Loucy (cell line): Measurements from ENCODE around the gene CXXC4.

ENCODE experiments used
- H2AFZ ChIP-seq: fragments of 200-600 bp; sonication (generic); 2 replicates; pipeline ENCODE4 v1.6.0; 2016; ENCODE audit warnings: antibody characterized with exemption, mild to moderate bottlenecking, low read length, moderate library complexity
- H3F3A ChIP-seq: fragments of 200-600 bp; 2 replicates; pipeline ENCODE4 v1.6.0; 2016; ENCODE audit warnings: antibody characterized with exemption, low read depth, mild to moderate bottlenecking
- H3K27me3 ChIP-seq: fragments of 200-600 bp; sonication (generic); 2 replicates; pipeline ENCODE4 v1.6.1; 2014; ENCODE audit warnings: low read length, mild to moderate bottlenecking; ENCODE audit not compliant: insufficient read depth, poor library complexity, severe bottlenecking
- H3K36me3 ChIP-seq: fragments of 200-600 bp; sonication (generic); 2 replicates; pipeline ENCODE4 v1.6.1; 2016; ENCODE audit warnings: low read length; ENCODE audit not compliant: insufficient read depth
- H3K4me1 ChIP-seq: fragments of 200-600 bp; sonication (generic); 2 replicates; pipeline ENCODE4 v1.5.1; 2014; ENCODE audit warnings: low read length, mild to moderate bottlenecking; ENCODE audit not compliant: insufficient read depth, poor library complexity, severe bottlenecking
- H3K4me2 ChIP-seq: fragments of 200-600 bp; sonication (generic); 2 replicates; pipeline ENCODE4 v1.6.0; 2014; ENCODE audit warnings: antibody characterized with exemption, low read length, low read depth, mild to moderate bottlenecking; ENCODE audit not compliant: poor library complexity, severe bottlenecking
- H3K4me3 ChIP-seq: fragments of 200-600 bp; sonication (generic); 2 replicates; pipeline ENCODE4 v1.5.1; 2014; ENCODE audit warnings: low read length, mild to moderate bottlenecking, mixed read lengths; ENCODE audit not compliant: poor library complexity, severe bottlenecking
- H3K79me2 ChIP-seq: fragments of 200-600 bp; sonication (generic); 2 replicates; pipeline ENCODE4 v1.6.1; 2014; ENCODE audit warnings: low read length; ENCODE audit not compliant: insufficient read depth
- H3K9ac ChIP-seq: fragments of 200-600 bp; sonication (generic); 2 replicates; pipeline ENCODE4 v1.6.0; 2014; ENCODE audit warnings: mild to moderate bottlenecking, low read depth, low read length, moderate library complexity; ENCODE audit not compliant: poor library complexity, severe bottlenecking
- H3K9me2 ChIP-seq: fragments of 200-600 bp; sonication (generic); replicated peaks from 2 replicates; pipeline ENCODE4 v1.6.1; 2016; ENCODE audit warnings: low read depth, low read length, mixed read lengths
- H3K9me3 ChIP-seq: fragments of 200-600 bp; sonication (generic); 2 replicates; pipeline ENCODE4 v1.6.1; 2014; ENCODE audit warnings: mild to moderate bottlenecking, antibody characterized with exemption, low read length, low read depth; ENCODE audit not compliant: insufficient read depth
- H4K20me1 ChIP-seq: fragments of 200-600 bp; sonication (generic); 2 replicates; pipeline ENCODE4 v1.6.0; 2014; ENCODE audit warnings: antibody characterized with exemption, low read length, mild to moderate bottlenecking; ENCODE audit not compliant: insufficient read depth, poor library complexity, severe bottlenecking
- CTCF ChIP-seq: fragments of 200-600 bp; sonication (generic); conservative IDR thresholded peaks from 2 replicates; pipeline ENCODE4 v1.5.1; 2014; ENCODE audit warnings: mild to moderate bottlenecking, antibody characterized with exemption, low read length
- EZH2phosphoT487 ChIP-seq: fragments of 200-600 bp; IDR thresholded peaks from 2 replicates; pipeline ENCODE4 v1.6.1; 2018; ENCODE audit warnings: antibody characterized with exemption, mild to moderate bottlenecking, moderate library complexity, borderline replicate concordance

CXXC4 gene

DNA sequence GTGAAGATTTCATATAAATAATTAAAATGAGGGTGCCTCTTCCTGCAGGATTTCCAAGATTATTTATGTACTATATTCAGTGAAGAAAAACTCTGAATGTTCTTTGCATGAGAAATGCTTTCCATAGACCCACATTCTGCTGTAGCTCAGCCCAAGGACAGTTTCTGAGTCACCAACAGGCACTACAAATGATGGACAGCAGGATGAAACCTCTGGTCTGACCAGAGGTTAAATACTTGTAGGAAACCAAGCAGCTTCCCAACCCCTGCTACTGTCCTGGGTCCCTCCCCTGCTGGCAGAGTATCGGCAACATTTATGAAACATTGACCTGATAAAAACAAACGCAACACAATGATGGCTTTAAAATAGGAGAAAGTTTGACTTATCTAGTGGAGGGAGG lies 73.1 kb downstream of the CXXC4 start:
- H3F3A ChIP-seq = no peaks in the 10 kb centered on the region
- H2AFZ ChIP-seq = no peak overlapping the region
- no peak overlapping the region for H3K9ac ChIP-seq
- TF ChIP-seq CTCF = no peak
- TF ChIP-seq EZH2phosphoT487 = no peak
- H3K4me3 ChIP-seq = no peak overlapping the region
- no peaks in the 10 kb centered on the region for H3K27me3 ChIP-seq
- H3K9me2 ChIP-seq = no peaks in the 10 kb centered on the region
- H3K79me2 ChIP-seq = no peaks in the 10 kb centered on the region
- H3K36me3 ChIP-seq = no peaks in the 10 kb centered on the region
- no peak overlapping the region for H3K4me2 ChIP-seq
- no peaks in the 10 kb centered on the region for H4K20me1 ChIP-seq
- H3K4me1 ChIP-seq = no peaks in the 10 kb centered on the region
- H3K9me3 ChIP-seq = no peaks in the 10 kb centered on the region

GRCh38 chr4:104420766-104421165 lies 73.9 kb downstream of the CXXC4 start:
- no peak overlapping the region for H3K4me3 ChIP-seq
- no peaks in the 10 kb centered on the region for H3K9me3 ChIP-seq
- H3K4me1 ChIP-seq = no peaks in the 10 kb centered on the region
- no peaks in the 10 kb centered on the region for H3K27me3 ChIP-seq
- no peak for TF ChIP-seq CTCF
- no peak for TF ChIP-seq EZH2phosphoT487
- no peaks in the 10 kb centered on the region for H3K36me3 ChIP-seq
- H3F3A ChIP-seq = no peaks in the 10 kb centered on the region
- H3K9ac ChIP-seq = no peak overlapping the region
- H3K79me2 ChIP-seq = no peaks in the 10 kb centered on the region
- H2AFZ ChIP-seq = no peak overlapping the region
- no peaks in the 10 kb centered on the region; the same call in 1 of the 2 replicates for H3K9me2 ChIP-seq
- H4K20me1 ChIP-seq = no peaks in the 10 kb centered on the region
- H3K4me2 ChIP-seq = no peak overlapping the region
